ENCODE results near the gene SLAMF7.

DNA sequence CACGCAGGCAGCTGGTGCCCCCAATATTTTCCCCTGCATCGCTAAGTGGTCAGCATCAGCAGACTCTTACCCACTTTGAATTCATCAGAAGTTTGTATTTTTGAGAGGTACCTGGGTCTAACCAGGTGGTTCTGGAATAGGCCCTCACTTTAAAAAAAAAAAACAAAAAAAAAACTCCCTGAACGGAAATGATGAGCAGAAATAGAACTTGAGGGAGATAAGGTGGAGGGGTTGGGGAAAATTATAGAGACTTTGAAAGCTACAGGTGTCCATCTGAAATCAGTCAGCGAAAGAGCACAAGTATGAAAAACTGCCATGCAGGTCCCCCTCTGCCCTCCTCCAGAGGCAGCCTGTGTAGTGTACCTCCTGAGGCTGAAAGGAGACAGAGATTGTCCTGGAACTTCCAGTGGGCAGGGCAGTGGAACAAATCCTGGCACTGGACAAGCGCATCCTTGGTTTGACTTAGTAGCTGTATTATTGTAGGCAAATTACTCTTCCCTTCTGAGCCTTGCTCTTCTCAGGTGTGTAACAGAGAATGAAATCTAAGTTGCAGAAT lies 1.2 kb downstream of the SLAMF7 start:
- TF ChIP-seq CTCF (IDR thresholded peaks at IDR 0.05) (no peak), POLR2A (IDR thresholded peaks at IDR 0.05) (no peak)

Data from heart left ventricle (tissue), 13 donors.